Mucosa of rectum (tissue), 2 donors: ENCODE measurements around the gene KRT6C.

Source experiments
- H3K27ac ChIP-seq, 2 donors: one replicate each; pipeline ENCODE4 v1.7.0; 2013; ENCODE audit warnings: inconsistent platforms in 2 of 2, low read depth in 2 of 2, low read length in 2 of 2
- H3K27me3 ChIP-seq, 2 donors: one replicate each; pipeline ENCODE4 v1.7.0; 2013; ENCODE audit warnings: low read length in 2 of 2; ENCODE audit not compliant: control insufficient read depth in 2 of 2, insufficient read depth in 2 of 2
- H3K36me3 ChIP-seq, 2 donors: one replicate each; pipeline ENCODE4 v1.7.0; 2013; ENCODE audit warnings: low read length in 2 of 2; ENCODE audit not compliant: control insufficient read depth in 2 of 2, insufficient read depth in 2 of 2
- H3K4me1 ChIP-seq, 2 donors: one replicate each; pipeline ENCODE4 v1.7.0; 2013; ENCODE audit warnings: low read length in 2 of 2, mild to moderate bottlenecking in 1 of 2; ENCODE audit not compliant: control insufficient read depth in 2 of 2, insufficient read depth in 2 of 2
- H3K4me3 ChIP-seq, 2 donors: one replicate each; pipeline ENCODE4 v1.7.0; 2013; ENCODE audit warnings: low read length in 2 of 2
- H3K9ac ChIP-seq, 2 donors: one replicate each; pipeline ENCODE4 v1.7.0; 2013; ENCODE audit warnings: low read length in 2 of 2, low read depth in 1 of 2, mild to moderate bottlenecking in 1 of 2
- H3K9me3 ChIP-seq, 2 donors: one replicate each; pipeline ENCODE4 v1.7.0; 2013; ENCODE audit warnings: low read length in 2 of 2; ENCODE audit not compliant: control insufficient read depth in 2 of 2
- donor health status: healthy.
- donor health status: Normal muscosa, but diverticular disease.

Gene KRT6C

DNA sequence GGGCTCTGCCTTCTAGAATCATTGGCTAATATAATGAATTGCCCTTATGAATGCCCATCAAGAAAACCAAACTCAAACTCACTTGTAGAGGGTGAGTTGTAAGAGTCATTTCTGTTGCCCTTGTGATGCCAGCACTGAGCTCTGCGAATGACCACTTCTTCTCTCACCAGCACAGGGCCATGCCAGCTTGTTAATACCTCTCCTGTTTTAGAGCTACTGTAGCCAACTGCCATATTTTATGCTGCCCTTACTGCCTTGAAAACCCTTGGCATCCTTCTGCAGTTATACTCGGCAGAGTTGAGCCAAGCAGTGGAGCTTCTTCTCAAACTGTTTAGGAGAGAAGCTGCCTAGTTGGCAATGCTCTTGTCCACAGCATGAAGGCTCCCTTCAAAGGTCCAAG is 47.6 kb downstream of the KRT6C start:
- no peaks in the 10 kb centered on the region for H3K36me3 ChIP-seq
- H3K9ac ChIP-seq: no peak overlapping the region
- peaks cover 0 to 5% of the 10 kb centered on the region in 2 donors for H3K27me3 ChIP-seq
- no peaks in the 10 kb centered on the region for H3K9me3 ChIP-seq
- no peak overlapping the region for H3K27ac ChIP-seq
- no peaks in the 10 kb centered on the region for H3K4me1 ChIP-seq
- H3K4me3 ChIP-seq: no peak overlapping the region

DNA sequence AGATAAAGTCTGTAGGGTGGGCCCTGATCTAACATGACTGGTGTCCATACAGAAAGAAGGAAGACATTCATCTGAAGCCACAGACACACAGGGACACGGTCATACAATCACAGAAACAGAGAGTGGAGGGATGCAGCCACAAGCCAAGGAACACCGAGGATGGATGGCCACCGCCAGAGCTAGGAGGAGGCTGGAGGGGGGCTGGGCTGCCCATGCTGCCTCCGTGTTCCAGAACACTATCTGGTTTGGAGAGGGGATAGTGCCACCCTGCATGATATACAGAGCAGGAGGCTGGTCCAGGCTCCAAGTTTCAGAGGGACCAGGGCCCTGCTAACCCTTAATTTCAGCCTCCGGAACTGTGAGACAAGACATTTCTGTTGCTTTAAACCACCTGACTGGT is 48.1 kb downstream of the KRT6C start:
- Histone ChIP-seq H3K4me1 (no peaks in the 10 kb centered on the region), H3K27me3 (no peaks in the 10 kb centered on the region), H3K4me3 (no peak overlapping the region), H3K27ac (no peak overlapping the region), H3K36me3 (no peaks in the 10 kb centered on the region), H3K9me3 (no peaks in the 10 kb centered on the region), H3K9ac (no peak overlapping the region)

DNA sequence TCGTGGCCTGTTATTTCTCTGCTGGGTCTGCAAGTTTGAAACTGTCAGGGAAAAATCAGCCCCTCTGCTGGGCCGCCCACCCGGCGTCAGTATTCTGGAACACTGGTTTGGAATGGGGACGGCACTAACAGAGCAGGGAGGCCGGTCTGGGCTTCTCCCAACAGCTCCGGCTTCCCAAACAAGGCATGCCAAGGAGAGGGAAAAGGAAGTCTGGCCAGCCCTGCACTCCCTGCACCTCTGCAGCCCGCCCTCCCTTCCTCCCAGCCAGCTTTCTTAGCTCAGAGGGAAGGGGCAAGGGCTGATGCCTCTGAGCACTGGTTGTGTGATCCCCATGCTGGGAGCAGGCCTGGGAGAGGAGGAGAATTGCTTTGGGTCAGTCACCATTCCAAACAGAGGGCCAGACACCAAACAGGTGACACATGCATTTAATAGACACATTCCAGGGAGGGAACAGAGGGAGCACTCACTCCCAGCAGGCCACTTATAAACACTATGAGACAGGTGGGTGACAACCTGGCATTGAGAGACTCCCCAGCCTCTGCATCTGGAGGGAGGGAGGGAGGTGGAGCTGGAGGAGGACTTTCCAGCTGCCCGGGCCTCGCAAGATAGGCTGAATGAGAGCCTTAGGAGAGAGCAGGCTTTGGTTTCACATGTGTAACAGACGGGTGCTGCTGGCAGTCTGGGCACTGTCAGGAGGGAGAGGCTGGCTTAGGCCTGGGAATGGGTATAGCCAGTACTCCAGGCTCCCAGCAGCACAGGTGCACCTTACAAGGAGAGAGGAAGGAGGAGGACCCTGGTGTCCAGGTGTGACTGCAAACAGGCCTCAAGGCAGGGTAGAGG is 49.7 kb downstream of the KRT6C start:
- Histone ChIP-seq H3K27me3 (no peaks in the 10 kb centered on the region), H3K4me3 (no peak overlapping the region), H3K9ac (no peak overlapping the region), H3K36me3 (no peaks in the 10 kb centered on the region), H3K9me3 (no peaks in the 10 kb centered on the region), H3K27ac (no peak overlapping the region), H3K4me1 (no peaks in the 10 kb centered on the region)

DNA sequence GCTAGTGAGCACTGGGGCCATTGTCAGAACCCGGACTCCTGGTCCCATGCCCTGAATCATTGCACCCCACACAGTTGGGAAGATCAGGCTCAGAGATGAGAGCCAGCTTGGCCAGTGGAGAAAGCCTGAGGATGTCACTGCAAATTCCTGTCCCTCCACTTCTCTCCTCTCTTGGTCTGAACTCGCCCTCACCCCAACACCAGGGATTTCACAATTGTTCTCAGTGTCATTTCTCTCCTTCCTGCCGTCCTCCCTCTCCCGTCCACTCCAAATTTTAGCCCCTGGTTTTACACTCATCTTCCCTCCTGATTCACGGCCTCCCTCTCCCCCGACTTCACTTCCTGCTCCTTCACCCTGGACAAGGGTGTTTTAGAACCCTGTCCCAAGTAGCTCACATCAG is 50.6 kb downstream of the KRT6C start:
- Histone ChIP-seq H3K4me1 (no peaks in the 10 kb centered on the region), H3K27ac (peak overlapping the region in 1 of 2 donors; percentile 6), H3K27me3 (no peaks in the 10 kb centered on the region), H3K9me3 (no peaks in the 10 kb centered on the region), H3K4me3 (no peak overlapping the region), H3K9ac (no peak overlapping the region), H3K36me3 (no peaks in the 10 kb centered on the region)

DNA sequence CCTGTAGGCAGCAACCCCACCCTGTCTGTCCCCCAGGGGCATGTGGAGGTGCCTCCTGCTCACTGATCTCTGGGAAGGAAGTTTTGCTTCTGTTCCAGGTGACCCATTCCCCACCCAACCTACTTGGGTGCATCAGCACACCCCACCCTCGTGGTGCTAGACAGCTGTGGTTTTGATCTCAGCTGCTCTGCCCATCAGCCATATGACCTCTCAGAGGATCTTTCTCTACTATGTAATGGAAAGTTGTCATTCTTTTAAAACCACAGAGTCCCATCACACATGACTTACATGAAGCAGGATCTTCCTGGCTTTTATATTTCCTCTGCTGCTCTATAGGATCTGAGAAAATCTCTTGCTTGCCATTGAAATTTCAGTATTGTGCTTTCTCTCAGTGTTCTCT is 53.9 kb downstream of the KRT6C start:
- Histone ChIP-seq H3K4me3 (no peak overlapping the region), H3K9ac (no peak overlapping the region), H3K27me3 (no peaks in the 10 kb centered on the region), H3K27ac (no peak overlapping the region), H3K9me3 (no peaks in the 10 kb centered on the region), H3K4me1 (peaks cover 0 to 8% of the 10 kb centered on the region in 2 donors), H3K36me3 (no peaks in the 10 kb centered on the region)

DNA sequence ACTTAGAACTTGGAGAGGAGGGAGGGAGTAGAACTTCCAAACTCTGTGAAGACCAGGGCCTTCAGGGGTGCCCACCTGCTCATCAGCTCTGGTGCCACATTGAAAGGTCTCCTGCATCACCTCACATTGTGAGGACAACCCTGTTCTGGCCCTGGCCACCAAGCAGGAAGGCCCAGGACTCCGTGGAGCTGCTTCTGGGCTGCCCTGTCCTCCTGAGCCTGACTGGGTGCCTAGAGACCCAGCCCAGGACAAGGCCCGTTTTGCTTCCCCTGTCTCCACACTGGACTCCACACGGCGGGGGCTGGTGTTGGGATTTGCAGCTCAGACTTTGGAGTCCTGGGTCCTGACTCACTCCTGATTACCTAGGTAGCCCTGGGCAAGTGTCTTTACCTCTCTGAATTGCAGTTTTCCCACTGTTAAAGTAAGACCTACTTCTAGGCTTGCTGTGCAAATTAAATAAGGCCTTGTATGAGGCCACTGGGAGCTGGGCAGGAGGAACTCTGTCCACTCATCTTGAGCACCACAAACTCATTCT is 55.0 kb downstream of the KRT6C start:
- H3K27me3 ChIP-seq: no peaks in the 10 kb centered on the region
- H3K36me3 ChIP-seq: no peaks in the 10 kb centered on the region
- no peaks in the 10 kb centered on the region for H3K9me3 ChIP-seq
- no peak overlapping the region for H3K9ac ChIP-seq
- peaks cover 0 to 8% of the 10 kb centered on the region in 2 donors for H3K4me1 ChIP-seq
- no peak overlapping the region for H3K4me3 ChIP-seq
- H3K27ac ChIP-seq: no peak overlapping the region
